Activated CD8-positive, alpha-beta T cell treated with anti-CD3 and anti-CD28 coated beads for 36 hours (primary cell): ENCODE measurements around the gene SPATA31D1. TPM values are rescaled to one million over a fixed set of nuclear protein-coding genes. Genes with fewer than 3 reads are reported as not detected.

Experiments used
- ATAC-seq: fragments of 200-7000 bp; cut with Tn5 transposase; one replicate; pipeline ENCODE4 v1.10.0; 2021; ENCODE audit warnings: mild to moderate bottlenecking, moderate library complexity
- CTCF ChIA-PET: fragments of 350-600 bp; sonication (Branson Sonifier 250); formaldehyde crosslinking; loops from one replicate; lab custom pipeline; 2021; ENCODE audit warnings: antibody characterized with exemption; lab: Charles Lee
- POLR2A ChIA-PET: fragments of 350-600 bp; sonication (Branson Sonifier 250); formaldehyde crosslinking; loops from one replicate; lab custom pipeline; 2021; ENCODE audit warnings: antibody characterized with exemption; lab: Charles Lee
- DNase-seq: peaks from one replicate; pipeline ENCODE4 v3.0.0-alpha.2; 2020
- H3K27ac Mint-ChIP-seq: one replicate; pipeline ENCODE4 v1.8.0; 2021; ENCODE audit warnings: mild to moderate bottlenecking, mixed read lengths
- H3K27me3 Mint-ChIP-seq: one replicate; pipeline ENCODE4 v1.8.0; 2021; ENCODE audit warnings: mixed read lengths
- H3K36me3 Mint-ChIP-seq: one replicate; pipeline ENCODE4 v1.8.0; 2021; ENCODE audit warnings: low read depth, mixed read lengths
- H3K4me1 Mint-ChIP-seq: one replicate; pipeline ENCODE4 v1.8.0; 2021; ENCODE audit warnings: low read depth, mixed read lengths
- H3K4me3 Mint-ChIP-seq: one replicate; pipeline ENCODE4 v1.8.0; 2021; ENCODE audit warnings: mild to moderate bottlenecking, moderate library complexity, mixed read lengths
- H3K9me3 Mint-ChIP-seq: one replicate; pipeline ENCODE4 v1.8.0; 2021; ENCODE audit warnings: mixed read lengths
- CTCF ChIP-seq: fragments of 200-600 bp; IDR thresholded peaks from one replicate; pipeline ENCODE4 v1.8.0; 2022; ENCODE audit warnings: antibody characterized with exemption, mild to moderate bottlenecking
- intact Hi-C: fragments of 100-400 bp; cut with micrococcal nuclease; formaldehyde crosslinking; loops from one replicate; pipeline ENCODE4 v1.10.0; 2022
- total RNA-seq, 2 experiments: library from RNA; stranded (reverse); gene quantifications; one replicate each; pipeline ENCODE4 v1.2.3, GENCODE V29; 2021

SPATA31D1 gene
- total RNA-seq, 2 experiments from 2014 or later, result not detected

DNA sequence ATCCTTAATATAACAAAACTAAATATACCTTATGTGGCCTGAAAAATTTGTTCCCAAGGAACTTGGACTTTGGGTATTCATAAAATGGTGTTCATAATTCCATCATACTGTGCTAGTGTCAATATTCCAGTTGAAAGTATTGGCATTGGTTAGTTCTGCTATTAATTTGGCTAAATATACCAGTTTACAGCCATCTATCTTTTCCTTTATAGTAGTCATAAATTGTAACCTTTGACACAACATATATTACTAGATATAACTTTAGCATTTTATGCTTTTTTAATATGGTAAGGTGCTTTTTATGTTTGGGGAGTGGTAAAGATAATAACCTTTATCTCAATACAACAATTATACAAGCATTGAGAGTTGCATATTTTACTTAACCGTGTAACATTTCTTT, 23.7 kb downstream of the SPATA31D1 start:
- no peaks in the 10 kb centered on the region for H3K36me3 Mint-ChIP-seq
- CTCF ChIA-PET, result no interaction called here
- H3K27ac Mint-ChIP-seq, result no peak overlapping the region
- H3K27me3 Mint-ChIP-seq, result no peaks in the 10 kb centered on the region
- no peaks in the 10 kb centered on the region for H3K4me1 Mint-ChIP-seq
- DNase-seq (no peak), ATAC-seq (no peak)
- intact Hi-C loops, result no loop called here
- H3K4me3 Mint-ChIP-seq, result no peak overlapping the region
- H3K9me3 Mint-ChIP-seq, result peaks cover 13% of the 10 kb centered on the region
- TF ChIP-seq CTCF, result no peak
- POLR2A ChIA-PET, result no interaction called here

GRCh38 chr9:82020331-82020730, 31.8 kb downstream of the SPATA31D1 start:
- CTCF ChIA-PET, result no interaction called here
- Mint-ChIP-seq H3K36me3 (no peaks in the 10 kb centered on the region), H3K4me3 (no peak overlapping the region), H3K27me3 (peaks cover 3% of the 10 kb centered on the region), H3K27ac (no peak overlapping the region), H3K4me1 (no peaks in the 10 kb centered on the region), H3K9me3 (peaks cover 9% of the 10 kb centered on the region)
- TF ChIP-seq CTCF, result no peak
- POLR2A ChIA-PET, result no interaction called here
- DNase-seq (no peak), ATAC-seq (no peak)
- intact Hi-C loops, result no loop called here

GRCh38 chr9:82021198-82021597, 32.6 kb downstream of the SPATA31D1 start:
- CTCF ChIA-PET, result no interaction called here
- H3K27me3 Mint-ChIP-seq, result peaks cover 3% of the 10 kb centered on the region
- intact Hi-C loops, result no loop called here

DNA sequence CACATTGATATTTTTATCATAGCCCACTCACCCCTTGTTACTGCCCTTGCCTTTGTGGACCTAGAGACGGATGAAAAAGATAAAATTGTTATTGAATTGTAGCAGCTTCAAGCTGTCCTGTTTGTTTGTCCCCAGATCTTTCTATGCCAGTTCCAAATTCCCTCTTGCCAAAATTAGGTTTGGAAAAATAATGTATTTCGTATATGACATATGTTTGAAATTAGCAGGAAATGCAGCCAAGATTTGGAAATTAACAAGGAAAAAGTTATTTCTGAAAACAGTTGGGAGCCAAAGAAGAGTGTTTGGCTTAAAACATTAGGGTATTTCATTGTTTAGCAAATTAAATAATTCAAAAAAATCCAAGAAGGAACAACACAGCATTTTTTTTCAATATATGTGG, 33.5 kb downstream of the SPATA31D1 start:
- no peak for TF ChIP-seq CTCF
- Mint-ChIP-seq H3K27ac (no peak overlapping the region), H3K4me3 (no peak overlapping the region), H3K36me3 (no peaks in the 10 kb centered on the region), H3K9me3 (peaks cover 5% of the 10 kb centered on the region), H3K4me1 (no peaks in the 10 kb centered on the region), H3K27me3 (peaks cover 3% of the 10 kb centered on the region)
- ATAC-seq (no peak), DNase-seq (no peak)
- ChIA-PET POLR2A (no interaction called here), CTCF (no interaction called here)
- intact Hi-C loops, result no loop called here

More at GRCh38 chr9:82021198-82021597, 32.6 kb downstream of the SPATA31D1 start:
- no peaks in the 10 kb centered on the region for H3K36me3 Mint-ChIP-seq
- ATAC-seq (no peak), DNase-seq (no peak)
- no peak for TF ChIP-seq CTCF
- no peak overlapping the region for H3K27ac Mint-ChIP-seq
- H3K4me3 Mint-ChIP-seq, result no peak overlapping the region
- POLR2A ChIA-PET, result no interaction called here
- peaks cover 8% of the 10 kb centered on the region for H3K9me3 Mint-ChIP-seq
- no peaks in the 10 kb centered on the region for H3K4me1 Mint-ChIP-seq

DNA sequence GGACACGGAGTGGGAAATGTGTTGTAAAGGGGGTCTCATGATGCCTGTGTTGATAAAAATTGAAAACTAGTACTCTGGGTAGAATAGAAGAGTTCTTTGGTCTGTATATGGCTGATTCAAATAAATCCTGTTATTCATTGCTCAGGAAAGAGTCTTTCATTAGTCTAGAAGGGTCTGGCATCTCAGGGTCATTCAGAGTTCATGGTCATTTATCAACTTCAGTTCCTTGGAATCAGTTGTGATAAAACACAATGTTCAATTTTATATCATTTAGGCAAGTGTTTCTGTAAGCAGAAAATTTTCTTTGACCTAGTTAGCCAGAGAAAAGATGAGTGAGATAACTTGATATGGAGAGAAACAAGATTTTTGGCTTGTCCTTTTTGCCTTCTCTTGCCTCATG, 36.3 kb downstream of the SPATA31D1 start:
- no peaks in the 10 kb centered on the region for H3K36me3 Mint-ChIP-seq
- H3K4me1 Mint-ChIP-seq, result no peaks in the 10 kb centered on the region
- no peaks in the 10 kb centered on the region for H3K9me3 Mint-ChIP-seq
- no peak overlapping the region for H3K4me3 Mint-ChIP-seq
- no peak for DNase-seq
- H3K27me3 Mint-ChIP-seq, result peaks cover 3% of the 10 kb centered on the region
- POLR2A ChIA-PET, result no interaction called here
- intact Hi-C loops, result no loop called here
- CTCF ChIA-PET, result no interaction called here
- no peak for ATAC-seq
- TF ChIP-seq CTCF, result no peak
- H3K27ac Mint-ChIP-seq, result no peak overlapping the region
